Left ventricle myocardium inferior (tissue), 1 donor: ENCODE measurements around the gene C1orf115. TPM values are rescaled to one million over a fixed set of nuclear protein-coding genes. Genes with fewer than 3 reads are reported as not detected.
A peak's percentile ranks its signal among the peaks of the same experiment; 100 is the strongest.

Source experiments
- DNase-seq: peaks from one replicate; pipeline ENCODE4 v3.0.0-alpha.2; 2020
- H3K27ac ChIP-seq: fragments of 200-600 bp; replicated peaks from 2 replicates; pipeline ENCODE4 v1.8.0; 2021
- H3K27me3 ChIP-seq: fragments of 200-600 bp; 2 replicates; pipeline ENCODE4 v1.8.0; 2021; ENCODE audit warnings: low read depth
- H3K36me3 ChIP-seq: fragments of 200-600 bp; 2 replicates; pipeline ENCODE4 v1.8.0; 2021
- H3K4me1 ChIP-seq: fragments of 200-600 bp; 2 replicates; pipeline ENCODE4 v1.8.0; 2021
- H3K4me3 ChIP-seq: fragments of 200-600 bp; 2 replicates; pipeline ENCODE4 v1.8.0; 2021; ENCODE audit warnings: mild to moderate bottlenecking, moderate library complexity
- H3K9me3 ChIP-seq: fragments of 200-600 bp; replicated peaks from 2 replicates; pipeline ENCODE4 v1.8.0; 2021
- CTCF ChIP-seq: fragments of 200-600 bp; IDR thresholded peaks from 2 replicates; pipeline ENCODE4 v1.8.0; 2021; ENCODE audit warnings: antibody characterized with exemption, mild to moderate bottlenecking, borderline replicate concordance
- intact Hi-C: fragments of 100-400 bp; cut with micrococcal nuclease; formaldehyde crosslinking; loops from one replicate; pipeline ENCODE4 v1.11.0; 2022
- total RNA-seq: library from RNA; stranded (reverse); fragmentation: NEBNext Ultra II Directional; extraction: Animal tissue kit (Norgen Biotek cat#: 25700); gene quantifications from one replicate; pipeline ENCODE4 v1.2.1, GENCODE V29; 2021
- donor health status: DM: no; HTN: yes; CAD: no; lungs with severe emphysema.

Gene C1orf115
- total RNA-seq, 1 donor from 2014 or later = 14.2 TPM

GRCh38 chr1:220689666-220690065, 497 bp upstream of the C1orf115 start:
- H3K4me1 ChIP-seq = peaks cover 35% of the 10 kb centered on the region
- no peak for DNase-seq
- intact Hi-C loops = loop anchor here (10.0 kb wide), 1 partner anchor 45 kb away; no protein-coding TSS in a partner anchor
- no peak for TF ChIP-seq CTCF
- peak overlapping the region; percentile 94 for H3K4me3 ChIP-seq
- H3K27ac ChIP-seq = no peak overlapping the region
- no peaks in the 10 kb centered on the region for H3K27me3 ChIP-seq
- no peaks in the 10 kb centered on the region for H3K9me3 ChIP-seq
- no peaks in the 10 kb centered on the region for H3K36me3 ChIP-seq

- intact Hi-C loops = no loop called here
- no peak for DNase-seq
Measured at GRCh38 chr1:220691053-220691684, 1.0 kb downstream of the C1orf115 start.

DNA sequence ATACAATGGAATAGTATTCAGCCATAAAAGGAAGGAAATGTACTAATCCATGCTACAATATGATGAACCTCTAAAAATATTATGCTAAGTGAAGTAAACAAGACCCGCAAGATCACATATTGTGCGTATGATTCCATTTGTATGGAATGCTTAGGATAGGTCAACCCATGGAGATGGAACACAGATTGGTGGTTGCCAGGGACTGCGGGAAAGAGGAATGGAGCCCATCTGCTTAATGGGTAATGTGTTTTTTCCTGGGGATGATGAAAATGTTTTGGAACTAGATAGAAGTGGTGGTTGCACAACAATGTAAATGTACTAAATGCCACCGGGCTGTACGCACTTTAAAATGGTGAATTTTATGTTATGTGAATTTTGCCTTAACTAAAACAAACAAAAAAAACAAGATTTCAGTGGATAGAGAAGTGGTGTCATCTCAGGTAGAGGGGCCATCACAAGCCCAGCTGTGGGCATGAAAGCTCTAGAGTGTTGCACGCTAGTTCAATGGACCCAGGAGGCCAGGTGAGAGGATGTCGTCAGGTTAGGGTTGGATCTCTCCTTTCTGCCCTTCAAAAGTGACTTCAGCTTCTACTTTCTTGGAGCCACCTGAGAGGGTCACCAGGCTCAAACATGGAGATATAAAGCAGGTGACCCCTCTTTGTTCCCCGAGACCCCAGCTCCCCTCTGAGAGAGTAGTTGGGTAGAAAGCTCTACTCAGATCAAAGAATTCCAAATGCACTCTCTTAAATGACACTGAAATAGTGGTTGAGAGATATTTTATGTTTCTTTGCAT, 2.5 kb downstream of the C1orf115 start:
- intact Hi-C loops = no loop called here
- Histone ChIP-seq H3K27me3 (no peaks in the 10 kb centered on the region), H3K4me1 (peaks cover 30% of the 10 kb centered on the region), H3K4me3 (no peak overlapping the region), H3K9me3 (no peaks in the 10 kb centered on the region), H3K36me3 (peaks cover 7% of the 10 kb centered on the region), H3K27ac (no peak overlapping the region)
- no peak for TF ChIP-seq CTCF
- DNase-seq = no peak

More at GRCh38 chr1:220691053-220691684, 1.0 kb downstream of the C1orf115 start:
- Histone ChIP-seq H3K4me3 (peak overlapping the region; percentile 94), H3K9me3 (no peaks in the 10 kb centered on the region), H3K27me3 (no peaks in the 10 kb centered on the region), H3K36me3 (no peaks in the 10 kb centered on the region), H3K4me1 (peaks cover 30% of the 10 kb centered on the region), H3K27ac (peak overlapping the region; percentile 85)
- TF ChIP-seq CTCF = no peak

GRCh38 chr1:220694866-220695382, 4.8 kb downstream of the C1orf115 start:
- intact Hi-C loops = no loop called here

More at GRCh38 chr1:220694866-220695382, 4.8 kb downstream of the C1orf115 start:
- Histone ChIP-seq H3K36me3 (peaks cover 7% of the 10 kb centered on the region), H3K4me1 (peaks cover 26% of the 10 kb centered on the region), H3K4me3 (no peak overlapping the region), H3K9me3 (no peaks in the 10 kb centered on the region), H3K27ac (no peak overlapping the region), H3K27me3 (no peaks in the 10 kb centered on the region)
- no peak for TF ChIP-seq CTCF
- no peak for DNase-seq
